Uterus (tissue), 4 donors: ENCODE measurements around the gene COPA. TPM values are rescaled to one million over a fixed set of nuclear protein-coding genes. Genes with fewer than 3 reads are reported as not detected.
A peak's percentile ranks its signal among the peaks of the same experiment; 100 is the strongest.

Source experiments
- DNase-seq, 2 donors: peaks; one replicate each; pipeline ENCODE4 v3.0.0-alpha.2; 2019 to 2020
- H3K27ac ChIP-seq, 2 donors: fragments of 200-600 bp; sonication (generic); 1 replicate in 1 of 2; 2 replicates in 1 of 2; pipeline ENCODE4 v1.5.1; 2016 to 2018
- H3K27me3 ChIP-seq, 2 donors: fragments of 200-600 bp; sonication (generic); one replicate each; pipeline ENCODE4 v1.5.1; 2018 to 2019; ENCODE audit warnings: control low read depth in 1 of 2
- H3K36me3 ChIP-seq, 2 donors: fragments of 200-600 bp; sonication (generic); one replicate each; pipeline ENCODE4 v1.5.1; 2019; ENCODE audit warnings: control low read depth in 1 of 2
- H3K4me1 ChIP-seq, 2 donors: fragments of 200-600 bp; sonication (generic); one replicate each; pipeline ENCODE4 v1.5.1; 2018 to 2019; ENCODE audit warnings: control low read depth in 1 of 2
- H3K4me3 ChIP-seq, 2 donors: fragments of 200-600 bp; sonication (generic); 1 replicate in 1 of 2; 2 replicates in 1 of 2; pipeline ENCODE4 v1.5.1; 2018 to 2019; ENCODE audit warnings: mild to moderate bottlenecking in 1 of 2
- H3K9me3 ChIP-seq, 2 donors: fragments of 200-600 bp; sonication (generic); one replicate each; pipeline ENCODE4 v1.5.1; 2019; ENCODE audit warnings: control low read depth in 1 of 2
- CTCF ChIP-seq, 4 experiments: fragments of 200-600 bp in 2 of 4; fragments of 450-650 bp in 2 of 4; sonication (generic) in 2 of 4; IDR thresholded peaks; one replicate each; pipeline ENCODE4 v1.5.1; 2016 to 2019; ENCODE audit warnings: antibody characterized with exemption in 4 of 4, mild to moderate bottlenecking in 2 of 4, moderate library complexity in 1 of 4
- POLR2A ChIP-seq, 2 donors: fragments of 450-650 bp; IDR thresholded peaks; one replicate each; pipeline ENCODE4 v1.6.1; 2016; ENCODE audit warnings: antibody characterized with exemption in 2 of 2, mild to moderate bottlenecking in 1 of 2, moderate library complexity in 1 of 2
- intact Hi-C: fragments of 100-400 bp; cut with DNase I; formaldehyde crosslinking; loops from one replicate; pipeline ENCODE4 v1.15.1; 2023; ENCODE audit warnings: low total_unique reads
- total RNA-seq, 4 donors: library from RNA; depleted of rRNA in 3 of 4; stranded (reverse); fragments of >200 nt in 3 of 4; gene quantifications; one replicate each; pipeline versions ENCODE4 v1.1.0 to v1.2.4, GENCODE V29; 2014 to 2023
- donor health status: DM: yes; HTN: yes; CAD: no.

Gene COPA
- total RNA-seq, 4 donors from 2014 or later, result 71.2 to 211 (median 130) TPM

GRCh38 chr1:160285506-160285905 lies 57.5 kb downstream of the COPA start:
- H3K36me3 ChIP-seq, result no peaks in the 10 kb centered on the region
- intact Hi-C loops, result no loop called here
- peak overlapping the region in 1 of 2 donors; percentile 93 for H3K4me3 ChIP-seq
- no peak for DNase-seq
- H3K9me3 ChIP-seq, result no peaks in the 10 kb centered on the region
- H3K27me3 ChIP-seq, result no peaks in the 10 kb centered on the region
- peaks cover 0 to 8% of the 10 kb centered on the region in 2 donors for H3K4me1 ChIP-seq
- TF ChIP-seq POLR2A (IDR thresholded peaks at IDR 0.05) (no peak), CTCF (IDR thresholded peaks at IDR 0.05) (no peak)
- no peak overlapping the region for H3K27ac ChIP-seq

GRCh38 chr1:160284782-160285344 lies 58.2 kb downstream of the COPA start, which contains the start of gene PEX19:
Gene PEX19 (minus strand): TSS chr1:160285133. CDS start chr1:160285124, 9 bp downstream.
- peak; percentile 68 to 71 for TF ChIP-seq POLR2A (IDR thresholded peaks at IDR 0.05)
- TF ChIP-seq CTCF (IDR thresholded peaks at IDR 0.05), result peak in 1 of 4 experiments; percentile 3
- intact Hi-C loops, result no loop called here

GRCh38 chr1:160284220-160284781 lies 58.7 kb downstream of the COPA start:
- H3K4me3 ChIP-seq, result peak overlapping the region; percentile 89 to 93
- intact Hi-C loops, result no loop called here
- TF ChIP-seq POLR2A (IDR thresholded peaks at IDR 0.05) (no peak), CTCF (IDR thresholded peaks at IDR 0.05) (no peak)
- H3K36me3 ChIP-seq, result no peaks in the 10 kb centered on the region
- DNase-seq, result no peak
- H3K27me3 ChIP-seq, result no peaks in the 10 kb centered on the region
- no peaks in the 10 kb centered on the region for H3K9me3 ChIP-seq
- peak overlapping the region; percentile 85 to 90 for H3K27ac ChIP-seq
- peaks cover 0 to 8% of the 10 kb centered on the region in 2 donors for H3K4me1 ChIP-seq

More at GRCh38 chr1:160284782-160285344, 58.2 kb downstream of the COPA start, which contains the start of gene PEX19:
- peak; percentile 92 to 94 for DNase-seq
- Histone ChIP-seq H3K4me1 (peaks cover 0 to 8% of the 10 kb centered on the region in 2 donors), H3K4me3 (peak within 1 kb of the TSS; percentile 89 to 93), H3K36me3 (no peaks in the 10 kb centered on the region), H3K27ac (peak within 1 kb of the TSS; percentile 85 to 90), H3K27me3 (no peaks in the 10 kb centered on the region), H3K9me3 (no peaks in the 10 kb centered on the region)

- no peaks in the 10 kb centered on the region for H3K36me3 ChIP-seq
- DNase-seq, result no peak
- H3K4me3 ChIP-seq, result no peak overlapping the region
- no peak for TF ChIP-seq CTCF (IDR thresholded peaks at IDR 0.05)
- no peak for TF ChIP-seq POLR2A (IDR thresholded peaks at IDR 0.05)
- peaks cover 0 to 8% of the 10 kb centered on the region in 2 donors for H3K4me1 ChIP-seq
- H3K9me3 ChIP-seq, result no peaks in the 10 kb centered on the region
- no peaks in the 10 kb centered on the region for H3K27me3 ChIP-seq
- intact Hi-C loops, result no loop called here
- no peak overlapping the region for H3K27ac ChIP-seq
These were observed 60.2 kb downstream of the COPA start for GRCh38 chr1:160282807-160283206.

- no peaks in the 10 kb centered on the region for H3K4me1 ChIP-seq
- TF ChIP-seq POLR2A (IDR thresholded peaks at IDR 0.05), result no peak
- no peak for TF ChIP-seq CTCF (IDR thresholded peaks at IDR 0.05)
- no peaks in the 10 kb centered on the region for H3K27me3 ChIP-seq
- intact Hi-C loops, result no loop called here
- H3K36me3 ChIP-seq, result no peaks in the 10 kb centered on the region
- no peak for DNase-seq
- H3K4me3 ChIP-seq, result no peak overlapping the region
- H3K9me3 ChIP-seq, result no peaks in the 10 kb centered on the region
- no peak overlapping the region for H3K27ac ChIP-seq
These were observed 65.1 kb downstream of the COPA start for GRCh38 chr1:160277987-160278386.
